Calu3 (cell line): ENCODE data around the gene GCNT2. TPM values are rescaled to one million over a fixed set of nuclear protein-coding genes. Genes with fewer than 3 reads are reported as not detected.
"Not testable (repeated sequence)": the region's sequence is repeated elsewhere in the genome, so short reads cannot be mapped to it uniquely, and the experiment has no call there.

ENCODE experiments used
- BruUV-seq: library from RNA; stranded (reverse); fragments of 400-500 nt; replicated peaks from 2 replicates; lab custom pipeline; 2021; lab: Mats Ljungman, UMichigan
- CTCF ChIA-PET: fragments of 300-600 bp; sonication (Branson Sonifier 250); formaldehyde crosslinking; loops from one replicate; lab custom pipeline; 2022; ENCODE audit warnings: antibody characterized with exemption; lab: Charles Lee
- DNase-seq: peaks from one replicate; pipeline ENCODE4 v3.0.0; 2022
- H3K27ac Mint-ChIP-seq: one replicate; pipeline ENCODE4 v1.8.0; 2022; ENCODE audit warnings: mixed read lengths; ENCODE audit not compliant: unreplicated experiment
- H3K27me3 Mint-ChIP-seq: one replicate; pipeline ENCODE4 v1.8.0; 2022; ENCODE audit warnings: mixed read lengths; ENCODE audit not compliant: unreplicated experiment
- H3K36me3 Mint-ChIP-seq: one replicate; pipeline ENCODE4 v1.8.0; 2022; ENCODE audit warnings: mild to moderate bottlenecking, moderate library complexity, mixed read lengths; ENCODE audit not compliant: insufficient read depth, unreplicated experiment
- H3K4me1 Mint-ChIP-seq: one replicate; pipeline ENCODE4 v1.8.0; 2022; ENCODE audit warnings: mild to moderate bottlenecking, low read depth, mixed read lengths; ENCODE audit not compliant: unreplicated experiment
- H3K4me3 Mint-ChIP-seq: one replicate; pipeline ENCODE4 v1.8.0; 2022; ENCODE audit warnings: mild to moderate bottlenecking, low read depth, moderate library complexity, mixed read lengths; ENCODE audit not compliant: unreplicated experiment
- H3K9me3 Mint-ChIP-seq: one replicate; pipeline ENCODE4 v1.8.0; 2022; ENCODE audit warnings: low read depth, mixed read lengths; ENCODE audit not compliant: unreplicated experiment
- CTCF ChIP-seq: fragments of 200-600 bp; IDR thresholded peaks from one replicate; pipeline ENCODE4 v1.8.0; 2022; ENCODE audit warnings: antibody characterized with exemption; ENCODE audit not compliant: unreplicated experiment
- intact Hi-C: fragments of 100-400 bp; cut with micrococcal nuclease; formaldehyde crosslinking; loops from one replicate; pipeline ENCODE4 v1.10.0; 2022; ENCODE audit not compliant: unreplicated experiment
- total RNA-seq: library from RNA; stranded (reverse); gene quantifications from 2 replicates; pipeline ENCODE4 v1.2.3, GENCODE V29; 2022

The GCNT2 gene
- total RNA-seq, 1 experiment from 2014 or later: 18.0 TPM

GRCh38 chr6:10597499-10598001 lies 76.4 kb downstream of the GCNT2 start:
- no peaks in the 10 kb centered on the region for H3K4me1 Mint-ChIP-seq
- BruUV-seq: no TSS peak
- no peak for TF ChIP-seq CTCF
- DNase-seq: no peak
- no peaks in the 10 kb centered on the region for H3K9me3 Mint-ChIP-seq
- intact Hi-C loops: no loop called here
- no peaks in the 10 kb centered on the region for H3K27me3 Mint-ChIP-seq
- no peak overlapping the region for H3K4me3 Mint-ChIP-seq
- H3K27ac Mint-ChIP-seq: no peak overlapping the region
- no peaks in the 10 kb centered on the region for H3K36me3 Mint-ChIP-seq
- CTCF ChIA-PET: no interaction called here

GRCh38 chr6:10598084-10598960 lies 77.2 kb downstream of the GCNT2 start:
- Mint-ChIP-seq H3K9me3 (no peaks in the 10 kb centered on the region), H3K4me3 (no peak overlapping the region), H3K27me3 (no peaks in the 10 kb centered on the region), H3K27ac (no peak overlapping the region), H3K4me1 (no peaks in the 10 kb centered on the region), H3K36me3 (no peaks in the 10 kb centered on the region)
- no TSS peak for BruUV-seq
- no peak for DNase-seq
- intact Hi-C loops: no loop called here
- CTCF ChIA-PET: no interaction called here
- TF ChIP-seq CTCF: no peak

GRCh38 chr6:10599046-10599445 lies 77.9 kb downstream of the GCNT2 start:
- Mint-ChIP-seq H3K9me3 (no peaks in the 10 kb centered on the region), H3K27me3 (no peaks in the 10 kb centered on the region), H3K36me3 (no peaks in the 10 kb centered on the region), H3K4me3 (no peak overlapping the region), H3K4me1 (no peaks in the 10 kb centered on the region), H3K27ac (no peak overlapping the region)
- no peak for DNase-seq
- CTCF ChIA-PET: no interaction called here
- no TSS peak for BruUV-seq
- intact Hi-C loops: no loop called here
- no peak for TF ChIP-seq CTCF

GRCh38 chr6:10600681-10601080 lies 79.5 kb downstream of the GCNT2 start:
- H3K9me3 Mint-ChIP-seq, H3K4me1 Mint-ChIP-seq, DNase-seq, BruUV-seq, H3K4me3 Mint-ChIP-seq, H3K36me3 Mint-ChIP-seq, CTCF ChIA-PET, H3K27me3 Mint-ChIP-seq, H3K27ac Mint-ChIP-seq, intact Hi-C loops: not testable (repeated sequence)

GRCh38 chr6:10603219-10603618 lies 82.1 kb downstream of the GCNT2 start:
- Mint-ChIP-seq H3K4me3 (no peak overlapping the region), H3K27ac (no peak overlapping the region), H3K9me3 (no peaks in the 10 kb centered on the region), H3K27me3 (no peaks in the 10 kb centered on the region), H3K4me1 (no peaks in the 10 kb centered on the region), H3K36me3 (no peaks in the 10 kb centered on the region)
- no TSS peak for BruUV-seq
- DNase-seq: no peak
- no peak for TF ChIP-seq CTCF
- CTCF ChIA-PET: interaction anchor here (0.7 kb wide), 1 partner anchor 11 kb away, joined by 4 read pairs; no protein-coding TSS in a partner anchor
- intact Hi-C loops: no loop called here
